Measurements from ENCODE around the gene VDAC2.
"Not testable (repeated sequence)": the region's sequence is repeated elsewhere in the genome, so short reads cannot be mapped to it uniquely, and the experiment has no call there.

The VDAC2 gene

DNA sequence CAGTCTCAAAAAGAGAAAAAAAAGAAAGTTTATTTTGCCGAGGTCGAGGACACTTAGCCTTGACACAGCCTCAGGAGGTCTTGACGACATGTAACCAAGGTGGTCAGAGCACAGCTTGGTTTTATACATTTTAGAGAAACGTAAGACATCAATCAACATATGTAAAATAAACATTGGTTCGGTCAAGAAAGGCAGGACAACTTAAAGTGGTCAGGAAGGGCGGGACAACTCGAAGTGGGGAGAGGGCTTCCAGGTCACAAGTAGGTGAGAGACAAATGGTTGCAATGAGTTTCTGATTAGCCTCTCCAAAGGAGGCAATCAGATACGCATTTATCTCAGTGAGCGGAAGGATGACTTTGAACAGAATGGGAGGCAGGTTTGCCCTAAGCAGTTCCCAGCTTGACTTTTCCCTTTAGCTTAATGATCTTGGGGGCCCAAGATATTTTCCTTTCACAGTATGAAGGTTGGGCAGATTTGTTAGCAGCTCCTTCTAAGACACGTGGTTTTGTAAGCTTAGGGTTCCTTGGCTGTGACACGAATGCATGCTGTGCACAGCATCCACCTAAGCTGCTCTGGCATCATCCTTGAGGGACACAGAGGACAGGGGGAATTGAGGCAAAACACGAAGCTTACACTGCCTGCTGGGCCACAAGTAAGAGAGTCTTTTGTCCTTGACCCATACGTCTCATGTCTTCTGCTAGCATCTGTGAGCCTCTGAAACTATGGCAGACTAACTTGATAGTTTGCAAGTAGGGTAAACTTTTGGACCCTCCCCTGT lies 3.3 kb upstream of the VDAC2 start:
- Mint-ChIP-seq H3K9me3 (no peaks in the 10 kb centered on the region), H3K4me3 (no peak overlapping the region), H3K27ac (no peak overlapping the region), H3K4me1 (ENCODE audit: low read depth) (peaks cover 18% of the 10 kb centered on the region), H3K36me3 (ENCODE audit: low read depth) (peaks cover 6% of the 10 kb centered on the region), H3K27me3 (ENCODE audit: low read depth) (no peaks in the 10 kb centered on the region)

DNA sequence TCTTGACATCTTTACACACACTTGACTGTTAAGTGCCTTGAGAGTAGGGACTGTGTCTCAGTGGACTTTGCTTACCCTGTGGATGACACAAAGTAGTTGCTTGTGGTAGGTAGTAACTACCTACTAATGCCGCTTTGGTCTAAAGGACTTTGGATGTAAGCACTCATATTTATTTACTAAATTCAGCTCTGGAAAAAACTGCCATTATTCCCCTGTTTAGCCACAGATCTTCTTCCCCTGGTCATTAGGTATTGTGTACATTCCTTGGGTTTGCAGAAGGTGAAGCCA lies 2.8 kb upstream of the VDAC2 start:
- H3K4me3 Mint-ChIP-seq = no peak overlapping the region
- H3K9me3 Mint-ChIP-seq = no peaks in the 10 kb centered on the region
- peaks cover 8% of the 10 kb centered on the region for H3K36me3 Mint-ChIP-seq (ENCODE audit: low read depth)

DNA sequence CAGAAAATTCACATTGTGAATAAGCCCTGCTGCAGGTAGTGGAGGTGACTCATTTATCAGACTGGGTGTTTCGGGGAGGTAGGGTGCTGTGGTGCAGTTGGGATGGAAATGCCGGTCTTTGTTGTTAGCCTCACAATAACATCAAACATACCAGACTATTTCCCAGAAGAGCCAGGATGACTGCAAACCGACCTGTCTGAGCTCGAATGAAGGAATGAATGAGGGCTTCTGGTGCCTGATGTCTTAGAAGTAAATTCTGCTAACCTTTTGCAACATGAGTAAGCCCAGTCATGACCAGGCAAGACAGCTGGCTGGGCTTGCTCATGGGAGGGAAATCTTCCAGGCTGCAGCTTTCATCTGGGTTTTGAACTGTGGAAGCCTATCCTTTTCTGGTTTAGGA lies 2.4 kb upstream of the VDAC2 start:
- H3K9me3 Mint-ChIP-seq = no peaks in the 10 kb centered on the region
- H3K36me3 Mint-ChIP-seq (ENCODE audit: low read depth) = peaks cover 9% of the 10 kb centered on the region
- H3K27ac Mint-ChIP-seq = peak overlapping the region; percentile 80
- peaks cover 25% of the 10 kb centered on the region for H3K4me1 Mint-ChIP-seq (ENCODE audit: low read depth)
- H3K27me3 Mint-ChIP-seq (ENCODE audit: low read depth) = no peaks in the 10 kb centered on the region
- no peak overlapping the region for H3K4me3 Mint-ChIP-seq

More for the DNA sequence above, 2.8 kb upstream of the VDAC2 start:
- Mint-ChIP-seq H3K27me3 (ENCODE audit: low read depth) (no peaks in the 10 kb centered on the region), H3K27ac (peak overlapping the region; percentile 80), H3K4me1 (ENCODE audit: low read depth) (peaks cover 23% of the 10 kb centered on the region)

DNA sequence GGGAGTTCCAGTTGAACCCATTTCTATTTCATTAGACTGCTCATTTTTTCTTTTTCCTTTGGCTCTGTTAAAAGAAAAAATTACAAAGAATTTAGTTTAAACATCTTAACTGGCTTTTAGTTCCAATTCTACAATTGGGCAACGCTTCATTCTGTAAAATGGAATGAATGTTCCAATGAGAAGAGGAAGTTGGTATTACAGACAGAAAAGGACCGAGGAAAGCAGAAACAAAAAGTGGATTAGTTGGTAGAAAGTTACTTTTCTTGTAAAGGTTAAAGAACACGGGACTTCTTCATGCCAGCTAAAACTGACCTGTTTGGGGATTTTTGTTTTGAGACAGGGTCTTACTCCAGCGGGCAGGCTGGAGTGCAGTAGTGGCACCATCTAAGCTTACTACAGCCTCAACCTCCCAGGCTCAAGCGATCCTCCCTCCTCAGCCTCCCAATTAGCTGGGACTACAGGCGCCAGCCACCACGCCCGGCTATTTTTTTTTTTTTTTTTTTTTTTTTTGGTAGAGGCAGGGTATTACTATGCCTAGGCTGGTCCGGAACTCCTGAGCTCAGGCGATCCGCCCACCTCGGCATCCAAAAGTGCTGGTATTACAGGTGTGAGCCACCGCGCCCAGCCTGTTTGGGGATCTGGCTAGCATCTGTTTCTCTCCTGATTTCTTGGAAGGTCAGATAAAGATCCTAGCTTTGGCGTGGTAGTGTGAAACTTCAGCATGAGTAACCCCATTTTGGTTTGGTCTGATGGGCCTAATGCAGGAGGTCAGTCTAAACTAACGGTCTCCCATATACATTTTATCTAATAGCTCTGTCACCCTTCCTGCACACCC lies 1.3 kb upstream of the VDAC2 start:
- H3K9me3 Mint-ChIP-seq = no peaks in the 10 kb centered on the region
- H3K27me3 Mint-ChIP-seq (ENCODE audit: low read depth) = no peaks in the 10 kb centered on the region
- H3K36me3 Mint-ChIP-seq (ENCODE audit: low read depth) = peaks cover 15% of the 10 kb centered on the region
- H3K4me1 Mint-ChIP-seq (ENCODE audit: low read depth) = peaks cover 28% of the 10 kb centered on the region
- H3K4me3 Mint-ChIP-seq = peak overlapping the region; percentile 100
- H3K27ac Mint-ChIP-seq = peak overlapping the region; percentile 100

DNA sequence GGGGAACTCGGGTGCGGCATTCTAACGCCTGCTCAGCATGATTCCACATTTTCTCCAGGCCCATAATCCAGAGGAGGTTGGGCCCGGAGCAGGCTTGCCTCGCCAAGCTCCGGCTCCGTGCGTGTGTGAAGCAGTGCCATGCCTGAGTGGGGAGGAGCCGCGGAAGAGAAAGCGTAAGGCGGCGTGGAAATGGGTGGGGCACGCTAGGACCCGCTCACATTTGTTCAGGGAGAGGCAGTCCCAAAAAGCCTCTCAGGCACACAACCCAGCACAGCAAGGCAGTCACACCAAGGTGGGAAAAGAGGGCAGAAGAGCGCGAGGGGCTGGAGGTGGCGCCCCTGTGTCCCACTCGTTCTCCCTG lies 695 bp upstream of the VDAC2 start:
- peaks cover 28% of the 10 kb centered on the region for H3K4me1 Mint-ChIP-seq (ENCODE audit: low read depth)
- peak overlapping the region; percentile 100 for H3K27ac Mint-ChIP-seq
- no peaks in the 10 kb centered on the region for H3K9me3 Mint-ChIP-seq
- H3K36me3 Mint-ChIP-seq (ENCODE audit: low read depth) = peaks cover 16% of the 10 kb centered on the region
- H3K27me3 Mint-ChIP-seq (ENCODE audit: low read depth) = no peaks in the 10 kb centered on the region
- H3K4me3 Mint-ChIP-seq = peak overlapping the region; percentile 100

DNA sequence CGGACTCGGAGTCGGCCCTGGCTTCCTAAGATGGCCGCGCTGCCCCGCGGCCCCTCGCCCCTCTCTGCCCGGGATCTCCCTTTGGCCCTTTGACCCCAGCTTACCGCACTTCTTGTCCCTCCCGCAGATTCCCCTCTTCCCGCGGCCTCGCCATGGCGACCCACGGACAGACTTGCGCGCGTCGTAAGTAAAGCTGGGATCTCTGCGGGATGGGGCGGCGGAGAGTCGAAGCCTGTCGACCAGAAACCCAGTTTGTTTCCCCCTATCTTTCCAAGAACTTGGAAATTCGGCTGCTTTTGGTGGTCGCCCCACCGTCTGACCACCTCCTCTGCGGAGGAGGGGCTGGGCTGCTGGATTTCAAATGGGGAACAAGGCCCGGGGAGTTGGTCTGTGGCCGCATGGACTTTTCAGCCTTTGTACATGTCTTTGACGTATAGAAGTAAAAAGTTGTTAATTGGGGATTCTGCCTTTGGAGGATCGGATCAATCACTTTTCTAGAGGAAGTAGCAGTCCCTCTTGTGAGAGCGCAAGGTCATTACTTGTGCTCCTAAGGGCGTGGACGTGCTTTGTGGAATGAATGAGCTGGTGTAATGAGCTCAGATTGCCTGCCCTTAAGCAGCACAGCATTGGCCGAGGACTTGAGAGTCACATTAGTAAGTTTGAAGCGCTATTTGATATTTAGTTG lies 553 bp downstream of the VDAC2 start:
- Mint-ChIP-seq H3K27me3 (ENCODE audit: low read depth) (no peaks in the 10 kb centered on the region), H3K9me3 (no peaks in the 10 kb centered on the region), H3K27ac (peak overlapping the region; percentile 100), H3K36me3 (ENCODE audit: low read depth) (peaks cover 20% of the 10 kb centered on the region), H3K4me3 (peak overlapping the region; percentile 100), H3K4me1 (ENCODE audit: low read depth) (peaks cover 29% of the 10 kb centered on the region)

DNA sequence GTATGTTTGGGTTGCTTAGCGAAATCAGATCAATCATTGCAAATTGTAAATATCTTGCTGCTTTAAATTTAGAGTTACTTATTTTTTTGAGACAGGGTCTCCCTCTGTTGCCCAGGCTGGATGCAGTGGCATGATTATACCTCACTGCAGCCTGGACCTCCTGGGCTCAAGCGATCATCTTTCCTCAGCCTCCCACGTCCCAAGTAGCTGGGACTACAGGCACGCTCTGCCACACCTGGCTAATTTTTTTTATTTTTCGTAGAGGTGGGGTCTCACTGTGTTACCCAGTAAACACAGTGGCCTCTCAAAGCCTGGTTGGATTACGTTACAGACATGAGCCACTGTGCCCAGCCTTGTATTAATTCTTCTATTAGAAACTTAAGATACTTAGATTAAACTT lies 1.7 kb downstream of the VDAC2 start:
- Mint-ChIP-seq H3K9me3 (no peaks in the 10 kb centered on the region), H3K4me1 (ENCODE audit: low read depth) (peaks cover 33% of the 10 kb centered on the region), H3K4me3 (peak overlapping the region; percentile 100), H3K36me3 (ENCODE audit: low read depth) (peaks cover 25% of the 10 kb centered on the region), H3K27ac (peak overlapping the region; percentile 62), H3K27me3 (ENCODE audit: low read depth) (no peaks in the 10 kb centered on the region)

DNA sequence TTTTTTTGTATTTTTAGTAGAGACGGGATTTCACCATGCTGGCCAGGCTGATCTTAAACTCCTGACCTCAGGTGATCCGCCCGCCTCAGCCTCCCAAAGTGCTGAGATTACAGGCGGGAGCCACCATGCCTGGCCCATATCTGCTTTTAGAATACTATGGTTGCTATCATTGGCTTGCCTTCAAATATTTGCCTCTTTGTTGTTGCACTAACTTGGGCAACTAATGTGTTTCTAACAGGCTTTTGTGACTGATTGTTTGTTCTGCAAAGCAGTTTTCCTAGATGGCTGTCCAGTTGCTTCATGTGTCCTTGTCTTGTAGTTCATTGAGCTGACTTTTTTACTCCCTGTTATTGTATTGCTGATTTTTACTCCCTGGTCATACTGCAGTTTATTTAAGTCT lies 9.7 kb downstream of the VDAC2 start:
- peaks cover 45% of the 10 kb centered on the region for H3K36me3 Mint-ChIP-seq (ENCODE audit: low read depth)
- H3K27ac Mint-ChIP-seq = no peak overlapping the region
- no peaks in the 10 kb centered on the region for H3K9me3 Mint-ChIP-seq
- no peak overlapping the region for H3K4me3 Mint-ChIP-seq
- peaks cover 25% of the 10 kb centered on the region for H3K4me1 Mint-ChIP-seq (ENCODE audit: low read depth)
- no peaks in the 10 kb centered on the region for H3K27me3 Mint-ChIP-seq (ENCODE audit: low read depth)

DNA sequence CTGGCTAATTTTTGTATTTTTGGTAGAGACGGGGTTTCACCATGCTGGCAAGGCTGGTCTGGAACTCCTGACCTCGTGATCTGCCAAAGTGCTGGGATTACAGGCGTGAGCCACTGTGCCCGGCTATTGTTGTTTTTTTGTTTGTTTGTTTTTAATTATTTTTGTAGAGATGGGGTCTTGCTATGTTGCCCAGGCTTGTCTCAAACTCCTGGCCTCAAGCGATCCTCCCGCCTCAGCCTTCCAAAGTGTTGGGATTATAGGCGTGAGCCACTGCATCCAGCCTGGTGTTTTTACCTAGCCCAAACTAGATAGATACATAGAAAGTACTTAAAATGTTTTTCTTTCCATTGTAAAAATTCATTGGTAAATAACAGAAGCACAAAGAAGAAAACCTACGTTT lies 10.9 kb downstream of the VDAC2 start:
- Mint-ChIP-seq H3K4me1 (ENCODE audit: low read depth) (peaks cover 30% of the 10 kb centered on the region), H3K36me3 (ENCODE audit: low read depth) (peaks cover 47% of the 10 kb centered on the region)
- not testable (repeated sequence) for H3K4me3 Mint-ChIP-seq; H3K27ac Mint-ChIP-seq; H3K9me3 Mint-ChIP-seq; H3K27me3 Mint-ChIP-seq (ENCODE audit: low read depth)

DNA sequence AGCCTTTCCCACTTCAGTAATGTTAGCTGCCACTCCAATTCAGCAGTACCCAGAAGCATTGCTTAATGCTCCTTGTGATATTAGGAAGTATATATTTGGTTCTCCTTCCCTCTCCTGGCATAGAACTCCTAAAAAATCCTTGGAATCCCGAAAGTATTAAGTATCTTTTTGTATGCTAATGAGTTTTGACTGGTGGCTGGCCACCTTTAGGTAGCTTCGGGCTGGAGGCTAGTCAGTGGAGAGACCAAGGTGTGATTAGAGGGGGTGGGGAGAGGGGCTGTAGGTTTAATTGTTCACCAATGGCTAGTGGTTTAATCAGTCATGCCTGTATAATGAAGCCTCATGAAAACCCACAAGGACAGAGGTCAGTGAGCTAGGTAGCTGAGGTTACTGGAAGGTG lies 12.9 kb downstream of the VDAC2 start:
- Mint-ChIP-seq H3K36me3 (ENCODE audit: low read depth) (peaks cover 50% of the 10 kb centered on the region), H3K27ac (no peak overlapping the region), H3K9me3 (no peaks in the 10 kb centered on the region), H3K27me3 (ENCODE audit: low read depth) (no peaks in the 10 kb centered on the region), H3K4me3 (no peak overlapping the region), H3K4me1 (ENCODE audit: low read depth) (peaks cover 29% of the 10 kb centered on the region)

DNA sequence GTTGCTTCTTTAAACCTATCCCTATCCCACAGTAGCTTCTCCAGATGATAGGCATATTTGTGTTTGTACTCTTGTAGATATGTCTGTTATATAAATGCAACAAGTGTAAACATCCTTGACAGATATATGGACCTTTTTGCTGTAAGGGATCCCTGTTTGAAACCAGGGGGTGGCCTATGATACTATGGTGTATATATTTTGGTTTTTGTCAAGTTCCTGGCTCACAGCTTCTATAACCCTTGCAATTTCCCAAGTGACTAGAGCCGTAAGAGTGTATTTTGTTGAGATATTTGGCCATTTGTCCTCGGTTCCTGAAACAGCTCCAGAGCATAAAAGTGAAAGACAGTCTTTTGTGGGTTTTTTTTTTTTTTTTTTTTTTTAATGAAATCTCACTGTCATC lies 15.5 kb downstream of the VDAC2 start:
- H3K9me3 Mint-ChIP-seq = no peaks in the 10 kb centered on the region
- no peak overlapping the region for H3K27ac Mint-ChIP-seq
- peaks cover 37% of the 10 kb centered on the region for H3K4me1 Mint-ChIP-seq (ENCODE audit: low read depth)
- H3K4me3 Mint-ChIP-seq = no peak overlapping the region
- H3K27me3 Mint-ChIP-seq (ENCODE audit: low read depth) = no peaks in the 10 kb centered on the region
- H3K36me3 Mint-ChIP-seq (ENCODE audit: low read depth) = peaks cover 49% of the 10 kb centered on the region

DNA sequence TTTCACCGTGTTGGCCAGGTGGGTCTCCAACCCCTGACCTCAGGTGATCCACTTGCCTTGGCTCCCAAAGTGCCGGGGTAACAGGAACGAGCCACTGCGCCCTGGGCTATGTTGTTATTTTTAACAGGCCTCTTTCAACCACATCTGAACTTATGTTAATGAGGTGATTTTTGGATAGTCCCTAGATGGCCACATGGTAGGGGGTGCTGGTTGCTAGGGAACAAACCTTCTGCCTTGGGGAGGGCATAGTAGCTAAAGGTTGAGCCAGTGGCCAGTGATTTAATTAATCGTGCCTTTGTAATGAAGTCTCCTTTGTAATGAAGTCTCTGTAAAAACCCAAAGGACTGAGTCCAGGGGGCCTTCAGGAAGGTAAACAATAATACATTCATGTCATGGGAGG lies 16.1 kb downstream of the VDAC2 start:
- no peak overlapping the region for H3K27ac Mint-ChIP-seq
- peaks cover 39% of the 10 kb centered on the region for H3K4me1 Mint-ChIP-seq (ENCODE audit: low read depth)
- H3K4me3 Mint-ChIP-seq = no peak overlapping the region
- H3K27me3 Mint-ChIP-seq (ENCODE audit: low read depth) = no peaks in the 10 kb centered on the region
- H3K9me3 Mint-ChIP-seq = no peaks in the 10 kb centered on the region
- peaks cover 52% of the 10 kb centered on the region for H3K36me3 Mint-ChIP-seq (ENCODE audit: low read depth)

DNA sequence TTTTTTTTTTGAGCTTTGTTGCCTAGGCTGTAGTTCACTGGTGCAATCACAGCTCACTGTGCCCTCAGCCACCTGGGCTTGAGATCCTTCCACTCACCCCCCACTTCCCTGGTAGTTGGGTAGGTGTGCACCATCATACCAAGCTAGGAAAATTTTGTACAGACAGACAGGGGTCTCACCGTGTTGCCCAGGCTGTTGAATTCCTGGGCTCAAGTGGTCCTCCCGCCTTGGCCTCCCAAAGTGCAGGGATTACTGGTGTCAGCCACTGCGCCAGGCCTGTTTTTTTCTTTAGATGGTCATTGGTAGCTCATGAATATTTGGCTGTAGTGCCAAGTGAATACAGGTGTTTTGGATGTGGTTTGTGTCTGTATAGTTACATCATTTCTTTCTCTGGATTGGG lies 17.7 kb downstream of the VDAC2 start:
- no peaks in the 10 kb centered on the region for H3K9me3 Mint-ChIP-seq
- peaks cover 45% of the 10 kb centered on the region for H3K4me1 Mint-ChIP-seq (ENCODE audit: low read depth)
- peak overlapping the region; percentile 63 for H3K27ac Mint-ChIP-seq
- no peaks in the 10 kb centered on the region for H3K27me3 Mint-ChIP-seq (ENCODE audit: low read depth)
- H3K4me3 Mint-ChIP-seq = no peak overlapping the region
- peaks cover 48% of the 10 kb centered on the region for H3K36me3 Mint-ChIP-seq (ENCODE audit: low read depth)

DNA sequence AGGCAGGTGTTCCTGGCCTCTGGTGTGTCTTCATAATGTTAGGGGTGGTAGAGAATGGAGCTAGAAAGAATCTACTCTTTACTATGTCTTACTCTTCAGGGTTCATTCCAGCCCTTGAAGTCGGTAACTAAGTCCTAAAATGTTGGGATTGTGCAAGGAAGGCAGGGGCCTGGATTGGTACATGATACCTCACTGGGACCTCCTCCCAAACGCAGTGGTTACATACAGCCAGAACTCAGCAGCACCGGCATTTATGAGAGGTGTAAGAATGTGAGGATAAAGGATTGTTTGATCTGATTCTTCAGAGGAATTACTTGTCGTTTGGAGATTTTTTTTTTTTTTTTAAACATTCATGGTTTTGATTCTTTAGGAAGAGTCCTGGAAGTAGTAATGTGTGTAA lies 18.2 kb downstream of the VDAC2 start:
- Mint-ChIP-seq H3K36me3 (ENCODE audit: low read depth) (peaks cover 46% of the 10 kb centered on the region), H3K27ac (peak overlapping the region; percentile 63), H3K4me1 (ENCODE audit: low read depth) (peaks cover 47% of the 10 kb centered on the region), H3K27me3 (ENCODE audit: low read depth) (no peaks in the 10 kb centered on the region), H3K4me3 (no peak overlapping the region), H3K9me3 (no peaks in the 10 kb centered on the region)

DNA sequence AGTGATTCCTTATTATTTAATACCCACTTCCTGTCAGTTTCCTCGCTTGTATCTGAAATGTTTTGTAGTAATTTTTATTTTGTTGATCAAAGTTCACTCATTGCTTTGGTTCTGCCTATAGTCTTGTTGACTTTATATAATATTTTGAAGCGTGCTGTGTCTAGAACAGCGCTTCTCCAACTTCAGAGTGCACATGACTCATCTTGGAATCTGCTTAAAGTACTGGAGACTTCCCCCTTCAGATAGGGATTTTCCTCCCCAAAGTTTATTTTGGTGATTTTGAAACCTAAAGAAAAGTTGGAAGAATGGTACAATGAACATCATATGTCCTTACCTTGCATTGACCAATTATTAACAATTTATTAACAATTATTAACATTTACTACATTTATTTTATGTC lies 19.4 kb downstream of the VDAC2 start:
- H3K27ac Mint-ChIP-seq = no peak overlapping the region
- peaks cover 41% of the 10 kb centered on the region for H3K36me3 Mint-ChIP-seq (ENCODE audit: low read depth)
- H3K4me1 Mint-ChIP-seq (ENCODE audit: low read depth) = peaks cover 37% of the 10 kb centered on the region
- no peaks in the 10 kb centered on the region for H3K9me3 Mint-ChIP-seq
- no peak overlapping the region for H3K4me3 Mint-ChIP-seq
- H3K27me3 Mint-ChIP-seq (ENCODE audit: low read depth) = no peaks in the 10 kb centered on the region
